Bronchial epithelial cell (primary cell): ENCODE results near the gene DOCK1. TPM values are rescaled to one million over a fixed set of nuclear protein-coding genes. Genes with fewer than 3 reads are reported as not detected.

ENCODE experiments used
- DNase-seq: peaks from one replicate; pipeline ENCODE4 v3.0.0-alpha.2; 2010; ENCODE audit warnings: low read depth
- FAIRE-seq: peaks from 2 replicates; lab custom pipeline; 2011; peaks lifted over from hg19 to GRCh38; lab: Jason Lieb, UNC
- H3K27me3 ChIP-seq: 2 replicates; pipeline ENCODE4 v1.5.1; 2011; ENCODE audit warnings: low read length; ENCODE audit not compliant: control insufficient read depth, insufficient read depth
- H3K36me3 ChIP-seq: 2 replicates; pipeline ENCODE4 v1.5.1; 2011; ENCODE audit warnings: low read length; ENCODE audit not compliant: control insufficient read depth, insufficient read depth
- H3K4me3 ChIP-seq: 2 replicates; pipeline ENCODE4 v1.5.1; 2011; ENCODE audit warnings: mild to moderate bottlenecking, low read depth, low read length, control low read depth
- total RNA-seq: library from RNA; depleted of rRNA; stranded (reverse); fragments of >200 nt; gene quantifications from 2 replicates; pipeline ENCODE4 v1.2.1, GENCODE V29; 2014
- TF ChIP-seq, protein P1 (sequence below): IDR thresholded peaks from 2 replicates; pipeline ENCODE4 v1.5.1; 2011; ENCODE audit warnings: mild to moderate bottlenecking, moderate library complexity, low read length, control low read depth, inconsistent platforms; ENCODE audit not compliant: insufficient read depth, severe bottlenecking

Gene DOCK1
- total RNA-seq, 1 donor from 2014 or later: 173 TPM

DNA sequence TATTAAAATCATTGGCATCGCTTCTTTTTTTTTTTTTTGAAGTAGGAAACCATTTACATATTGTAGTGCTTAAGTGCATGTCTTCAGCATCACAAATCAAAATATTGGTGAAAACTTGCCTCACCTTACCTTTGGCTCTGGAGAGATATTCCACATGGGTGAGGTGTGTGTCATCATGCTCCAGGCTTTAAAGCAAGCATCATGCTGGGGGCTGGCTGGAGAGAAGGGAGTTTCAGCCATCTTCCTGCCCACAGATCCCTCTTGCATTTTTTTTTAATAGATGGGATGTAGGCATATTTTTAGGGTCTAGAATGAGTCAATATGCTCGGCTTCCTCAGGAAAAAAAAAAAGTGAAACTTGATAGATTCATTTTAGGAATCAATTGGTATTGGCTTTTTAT, 293.5 kb downstream of the DOCK1 start:
- DNase-seq: no peak
- no peak for FAIRE-seq
- Histone ChIP-seq H3K4me3 (no peak overlapping the region), H3K27me3 (no peaks in the 10 kb centered on the region), H3K36me3 (no peaks in the 10 kb centered on the region)
- TF ChIP-seq, protein P1, sequence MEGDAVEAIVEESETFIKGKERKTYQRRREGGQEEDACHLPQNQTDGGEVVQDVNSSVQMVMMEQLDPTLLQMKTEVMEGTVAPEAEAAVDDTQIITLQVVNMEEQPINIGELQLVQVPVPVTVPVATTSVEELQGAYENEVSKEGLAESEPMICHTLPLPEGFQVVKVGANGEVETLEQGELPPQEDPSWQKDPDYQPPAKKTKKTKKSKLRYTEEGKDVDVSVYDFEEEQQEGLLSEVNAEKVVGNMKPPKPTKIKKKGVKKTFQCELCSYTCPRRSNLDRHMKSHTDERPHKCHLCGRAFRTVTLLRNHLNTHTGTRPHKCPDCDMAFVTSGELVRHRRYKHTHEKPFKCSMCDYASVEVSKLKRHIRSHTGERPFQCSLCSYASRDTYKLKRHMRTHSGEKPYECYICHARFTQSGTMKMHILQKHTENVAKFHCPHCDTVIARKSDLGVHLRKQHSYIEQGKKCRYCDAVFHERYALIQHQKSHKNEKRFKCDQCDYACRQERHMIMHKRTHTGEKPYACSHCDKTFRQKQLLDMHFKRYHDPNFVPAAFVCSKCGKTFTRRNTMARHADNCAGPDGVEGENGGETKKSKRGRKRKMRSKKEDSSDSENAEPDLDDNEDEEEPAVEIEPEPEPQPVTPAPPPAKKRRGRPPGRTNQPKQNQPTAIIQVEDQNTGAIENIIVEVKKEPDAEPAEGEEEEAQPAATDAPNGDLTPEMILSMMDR: no peak

DNA sequence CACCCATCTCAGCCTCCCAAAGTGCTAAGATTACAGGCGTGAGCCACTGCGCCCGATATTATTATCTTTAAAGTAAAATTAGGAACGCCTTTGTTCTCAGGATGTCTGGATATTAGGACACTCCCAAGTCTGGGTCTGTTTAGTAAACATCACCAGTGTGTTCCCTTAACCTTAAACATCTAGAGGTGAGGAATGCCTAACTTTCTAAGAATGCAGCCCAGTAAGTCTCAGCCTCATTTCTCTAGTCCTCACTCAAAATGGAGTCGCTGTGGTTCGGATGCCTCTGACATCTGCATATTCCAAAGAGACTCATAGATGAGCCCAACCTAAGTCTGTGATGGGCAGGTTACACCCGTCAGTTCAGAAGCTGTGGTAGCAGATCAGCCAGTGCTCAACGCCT, 295.4 kb downstream of the DOCK1 start:
- FAIRE-seq (no peak), DNase-seq (no peak)
- Histone ChIP-seq H3K36me3 (no peaks in the 10 kb centered on the region), H3K27me3 (no peaks in the 10 kb centered on the region), H3K4me3 (no peak overlapping the region)
- TF ChIP-seq, protein P1: no peak

DNA sequence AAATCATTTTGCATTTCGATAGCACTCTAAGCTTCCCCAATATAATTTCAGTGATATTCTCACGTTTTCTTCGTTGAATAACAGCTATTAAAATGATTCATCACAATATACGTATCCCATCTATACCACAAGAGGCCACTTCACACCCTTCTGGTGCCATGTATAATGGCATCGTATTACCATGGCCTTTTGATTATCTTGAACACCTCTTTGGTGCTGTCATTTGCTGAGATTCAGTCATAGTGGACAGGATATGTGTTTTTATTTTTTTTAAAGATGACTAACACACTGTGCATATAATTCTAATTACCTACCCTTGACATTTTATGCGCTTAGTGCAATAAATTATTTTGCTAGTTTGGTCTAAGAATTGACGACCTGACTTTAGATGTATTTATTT, 297.8 kb downstream of the DOCK1 start:
- Histone ChIP-seq H3K4me3 (no peak overlapping the region), H3K27me3 (no peaks in the 10 kb centered on the region), H3K36me3 (no peaks in the 10 kb centered on the region)
- FAIRE-seq (no peak), DNase-seq (no peak)
- TF ChIP-seq, protein P1: no peak

- H3K27me3 ChIP-seq: no peaks in the 10 kb centered on the region
- TF ChIP-seq, protein P1: no peak
- no peak for FAIRE-seq
These were observed 301.9 kb downstream of the DOCK1 start for GRCh38 chr10:127207081-127207480.

DNA sequence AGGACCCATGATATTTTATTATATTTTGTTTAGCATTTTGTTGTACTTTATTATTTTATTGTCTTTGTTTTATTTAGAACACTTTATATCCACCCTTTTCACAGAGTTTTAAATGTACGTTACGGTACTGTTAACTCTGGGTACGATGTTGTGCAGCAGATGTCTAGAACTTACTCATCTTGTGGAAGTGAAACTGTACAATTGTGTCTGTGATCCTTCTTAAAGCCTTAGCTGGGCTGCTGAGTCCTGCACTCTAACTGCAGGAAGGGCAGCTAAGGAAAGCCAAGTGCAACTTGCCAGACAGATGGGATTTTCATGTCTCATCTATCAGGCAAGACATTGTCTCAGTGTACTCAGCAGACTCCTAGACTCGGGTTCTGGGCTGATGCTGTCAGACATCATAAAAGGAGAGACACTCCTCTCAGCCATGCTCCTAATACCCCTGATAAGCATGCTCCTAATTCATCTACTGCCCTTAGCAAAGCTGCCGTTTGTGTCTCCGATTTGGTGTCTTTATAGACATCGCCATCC, 305.8 kb downstream of the DOCK1 start:
- DNase-seq (no peak), FAIRE-seq (no peak)
- Histone ChIP-seq H3K36me3 (no peaks in the 10 kb centered on the region), H3K4me3 (no peak overlapping the region), H3K27me3 (no peaks in the 10 kb centered on the region)
- TF ChIP-seq, protein P1: no peak

More at GRCh38 chr10:127207081-127207480, 301.9 kb downstream of the DOCK1 start:
- Histone ChIP-seq H3K4me3 (no peak overlapping the region), H3K36me3 (no peaks in the 10 kb centered on the region)
- peak; percentile 17 for DNase-seq

DNA sequence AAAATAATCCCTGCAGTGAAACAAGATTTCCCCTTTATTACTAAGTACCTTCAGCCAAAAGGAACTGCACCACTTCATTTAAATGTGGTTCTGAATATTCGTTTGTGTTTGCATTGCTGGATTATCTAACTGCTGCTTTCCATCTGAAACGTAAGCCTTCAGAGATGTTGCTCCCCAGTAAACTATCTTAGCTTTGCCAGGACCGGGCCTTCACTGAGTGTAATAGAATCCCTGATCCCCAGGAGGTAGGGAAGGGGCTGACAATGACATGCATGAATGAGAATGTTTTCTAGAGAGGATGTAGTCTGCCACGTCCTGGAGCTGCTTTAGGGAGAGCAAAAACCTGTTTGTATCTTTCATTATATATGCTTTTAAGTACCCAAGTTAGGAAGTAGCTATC, 310.6 kb downstream of the DOCK1 start:
- FAIRE-seq: no peak
- H3K27me3 ChIP-seq: no peaks in the 10 kb centered on the region
- H3K4me3 ChIP-seq: no peak overlapping the region
- TF ChIP-seq, protein P1: no peak
- DNase-seq: no peak
- H3K36me3 ChIP-seq: no peaks in the 10 kb centered on the region
